ENCODE data around the gene VWA3B.

DNA sequence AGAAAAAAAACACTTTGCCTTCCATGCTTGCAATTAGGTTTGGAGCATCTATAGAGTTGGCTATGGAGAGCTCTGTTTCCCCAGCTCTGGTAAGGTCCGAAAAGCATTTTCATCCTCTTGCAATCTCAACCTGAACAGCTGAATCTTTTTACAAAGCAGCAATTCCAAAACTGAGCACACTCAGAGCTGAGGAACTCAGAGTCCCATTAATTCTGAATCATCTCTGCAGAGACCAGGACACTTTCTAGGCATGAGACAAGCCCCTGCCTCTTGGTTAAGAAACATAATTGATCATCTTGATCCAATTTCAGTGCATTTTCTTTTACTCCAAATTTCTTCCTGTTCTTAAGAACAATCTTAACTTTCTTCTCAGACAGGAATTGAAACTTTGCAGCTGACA lies 263.4 kb downstream of the VWA3B start:
- TF ChIP-seq, protein P1, sequence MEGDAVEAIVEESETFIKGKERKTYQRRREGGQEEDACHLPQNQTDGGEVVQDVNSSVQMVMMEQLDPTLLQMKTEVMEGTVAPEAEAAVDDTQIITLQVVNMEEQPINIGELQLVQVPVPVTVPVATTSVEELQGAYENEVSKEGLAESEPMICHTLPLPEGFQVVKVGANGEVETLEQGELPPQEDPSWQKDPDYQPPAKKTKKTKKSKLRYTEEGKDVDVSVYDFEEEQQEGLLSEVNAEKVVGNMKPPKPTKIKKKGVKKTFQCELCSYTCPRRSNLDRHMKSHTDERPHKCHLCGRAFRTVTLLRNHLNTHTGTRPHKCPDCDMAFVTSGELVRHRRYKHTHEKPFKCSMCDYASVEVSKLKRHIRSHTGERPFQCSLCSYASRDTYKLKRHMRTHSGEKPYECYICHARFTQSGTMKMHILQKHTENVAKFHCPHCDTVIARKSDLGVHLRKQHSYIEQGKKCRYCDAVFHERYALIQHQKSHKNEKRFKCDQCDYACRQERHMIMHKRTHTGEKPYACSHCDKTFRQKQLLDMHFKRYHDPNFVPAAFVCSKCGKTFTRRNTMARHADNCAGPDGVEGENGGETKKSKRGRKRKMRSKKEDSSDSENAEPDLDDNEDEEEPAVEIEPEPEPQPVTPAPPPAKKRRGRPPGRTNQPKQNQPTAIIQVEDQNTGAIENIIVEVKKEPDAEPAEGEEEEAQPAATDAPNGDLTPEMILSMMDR (IDR thresholded peaks at IDR 0.05), result no peak
- no peak for TF ChIP-seq ZFX (IDR thresholded peaks at IDR 0.05; ENCODE audit: borderline replicate concordance)
